Measurements from ENCODE around the gene VARS1.

- TF ChIP-seq EZH2phosphoT487 (IDR thresholded peaks at IDR 0.05; ENCODE audit: borderline replicate concordance, low read length) (no peak), CTCF (IDR thresholded peaks at IDR 0.05; ENCODE audit: low read depth, low read length, poor library complexity, severe bottlenecking) (peak; percentile 80)
These were observed 4.0 kb downstream of the VARS1 start for GRCh38 chr6:31791324-31792089.

All from DOHH2 (cell line).